Measurements from ENCODE around the gene ZNF655. TPM values are rescaled to one million over a fixed set of nuclear protein-coding genes. Genes with fewer than 3 reads are reported as not detected.

ZNF655 gene
- total and polyA plus RNA-seq, 2 of the 4 experiments (the other 2 are of a cell fraction): 49.6 to 54.7 TPM

GRCh38 chr7:99576251-99576650 lies 17.8 kb downstream of the ZNF655 start:
- no peak overlapping the region for H2AK5ac ChIP-seq (ENCODE audit: low read depth, low read length)
- no peak overlapping the region for H2AK9ac ChIP-seq (replicated peaks; ENCODE audit: low read depth, low read length, poor library complexity)
- in situ Hi-C loops (cut with MboI; ENCODE audit: low sequenced_read_pairs) (no loop called here), dilution Hi-C loops (cut with HindIII; ENCODE audit: low sequenced_read_pairs, unreplicated experiment) (no loop called here), intact Hi-C loops (cut with micrococcal nuclease) (no loop called here)
- ChIA-PET POLR2A (ENCODE audit: unreplicated experiment) (no interaction called here), CTCF (no interaction called here)
- H3K9me1 ChIP-seq (ENCODE audit: insufficient read depth, low read length): no peaks in the 10 kb centered on the region; the same call in none of the 2 replicates
- no peak overlapping the region for H4K91ac ChIP-seq (ENCODE audit: insufficient read depth, low read depth, low read length)
- no peak overlapping the region for H2BK5ac ChIP-seq (ENCODE audit: low read depth, low read length, poor library complexity, severe bottlenecking)
- no CpG with 5 or more reads among the region's 3 CpGs for WGBS, 2 experiments (ENCODE audit: extremely low coverage in 2 of 2, insufficient read length in 1 of 2)
- no peak overlapping the region for H3K4me3 ChIP-seq (ENCODE audit: insufficient read depth, low read depth, low read length)
- no peak overlapping the region for H3K27ac ChIP-seq (ENCODE audit: insufficient read depth, low read length)
- ATAC-seq (ENCODE audit: low read depth) (no peak), DNase-seq (no peak)
- H3K4me1 ChIP-seq (ENCODE audit: control insufficient read depth, insufficient read depth, low read length): peaks cover 4% of the 10 kb centered on the region; the same call in 1 of the 2 replicates
- no peak overlapping the region for H2BK15ac ChIP-seq (ENCODE audit: low read depth, low read length)
- no peak overlapping the region for H3K4me2 ChIP-seq (ENCODE audit: low read depth, low read length)
- peaks cover 17% of the 10 kb centered on the region for H3K36me3 ChIP-seq (ENCODE audit: control insufficient read depth, insufficient read depth, low read length)
- H3K56ac ChIP-seq (ENCODE audit: extremely low read depth, insufficient read depth, low read length): no peak overlapping the region
- no peak overlapping the region for H2AFZ ChIP-seq (replicated peaks; ENCODE audit: low read length, poor library complexity)
- H3K23ac ChIP-seq (ENCODE audit: low read depth, low read length): no peak overlapping the region
- H3K27me3 ChIP-seq (ENCODE audit: control insufficient read depth, insufficient read depth, low read length): no peaks in the 10 kb centered on the region
- H4K20me1 ChIP-seq (ENCODE audit: insufficient read depth, low read length): peaks cover 9% of the 10 kb centered on the region
- no peak overlapping the region for H2BK20ac ChIP-seq (ENCODE audit: low read depth, low read length)
- BruUV-seq (replicated peaks): no TSS peak
- H3K14ac ChIP-seq (replicated peaks; ENCODE audit: low read depth, low read length): no peak overlapping the region
- H3K79me1 ChIP-seq (ENCODE audit: low read depth in 1 of 2, low read length in 2 of 2): peaks cover 24 to 38% of the 10 kb centered on the region in 2 experiments
- H4K8ac ChIP-seq (ENCODE audit: low read depth in 2 of 2, low read length in 2 of 2): no peak overlapping the region
- no peak overlapping the region for H3K4ac ChIP-seq (ENCODE audit: low read depth, low read length)
- no peak for TF ChIP-seq CEBPB (IDR thresholded peaks at IDR 0.05; ENCODE audit: low read depth, low read length)
- H3K9ac ChIP-seq (ENCODE audit: low read depth, low read length): no peak overlapping the region
- H4K5ac ChIP-seq (ENCODE audit: low read depth, low read length): no peak overlapping the region
- H2BK120ac ChIP-seq (ENCODE audit: low read depth, low read length): no peak overlapping the region
- no peaks in the 10 kb centered on the region for H3K9me3 ChIP-seq (ENCODE audit: control insufficient read depth, insufficient read depth, low read length)
- H3K18ac ChIP-seq (ENCODE audit: low read depth, low read length): no peak overlapping the region

All from IMR-90 (cell line).